Epidermal melanocyte (primary cell): Measurements from ENCODE around the gene HCRTR1.

ENCODE experiments used
- DNase-seq: peaks from one replicate; pipeline ENCODE4 v3.0.0; 2011; ENCODE audit warnings: low spot score; ENCODE audit not compliant: insufficient read length

The HCRTR1 gene

GRCh38 chr1:31617218-31617915, at the start of gene HCRTR1:
Gene HCRTR1, plus strand, starts transcription at chr1:31617689. Its CDS starts 1,504 bp downstream, at chr1:31619193.
- DNase-seq, result no peak

DNA sequence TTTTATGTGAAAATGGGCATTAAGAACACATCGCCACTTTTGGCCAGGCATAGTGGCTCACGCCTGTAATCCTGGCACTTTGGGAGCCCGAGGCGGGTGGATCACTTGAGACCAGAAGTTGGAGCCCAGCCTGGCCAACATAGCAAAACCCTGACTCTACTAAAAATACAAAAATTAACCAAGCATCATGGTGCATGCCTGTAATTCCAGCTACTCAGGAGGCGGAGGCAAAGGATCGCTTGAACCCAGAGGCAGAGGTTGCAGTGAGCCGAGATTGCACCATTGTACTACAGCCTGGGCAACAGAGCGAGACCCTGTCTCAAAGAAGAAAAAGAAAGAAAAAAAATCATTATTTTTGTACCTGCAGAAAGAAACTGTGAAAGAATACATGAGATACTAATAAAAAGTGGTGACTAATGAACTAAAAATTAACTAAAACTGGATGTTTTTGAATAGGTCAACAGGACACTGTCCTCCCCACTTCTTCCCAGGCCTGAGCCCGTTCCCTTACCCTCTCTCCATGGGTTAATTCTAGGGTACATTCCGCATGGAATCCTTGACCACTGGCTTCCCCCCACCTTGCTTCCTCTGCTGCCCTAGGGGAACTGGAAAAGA, 49.4 kb upstream of the HCRTR1 start:
- peak; percentile 11 for DNase-seq

DNA sequence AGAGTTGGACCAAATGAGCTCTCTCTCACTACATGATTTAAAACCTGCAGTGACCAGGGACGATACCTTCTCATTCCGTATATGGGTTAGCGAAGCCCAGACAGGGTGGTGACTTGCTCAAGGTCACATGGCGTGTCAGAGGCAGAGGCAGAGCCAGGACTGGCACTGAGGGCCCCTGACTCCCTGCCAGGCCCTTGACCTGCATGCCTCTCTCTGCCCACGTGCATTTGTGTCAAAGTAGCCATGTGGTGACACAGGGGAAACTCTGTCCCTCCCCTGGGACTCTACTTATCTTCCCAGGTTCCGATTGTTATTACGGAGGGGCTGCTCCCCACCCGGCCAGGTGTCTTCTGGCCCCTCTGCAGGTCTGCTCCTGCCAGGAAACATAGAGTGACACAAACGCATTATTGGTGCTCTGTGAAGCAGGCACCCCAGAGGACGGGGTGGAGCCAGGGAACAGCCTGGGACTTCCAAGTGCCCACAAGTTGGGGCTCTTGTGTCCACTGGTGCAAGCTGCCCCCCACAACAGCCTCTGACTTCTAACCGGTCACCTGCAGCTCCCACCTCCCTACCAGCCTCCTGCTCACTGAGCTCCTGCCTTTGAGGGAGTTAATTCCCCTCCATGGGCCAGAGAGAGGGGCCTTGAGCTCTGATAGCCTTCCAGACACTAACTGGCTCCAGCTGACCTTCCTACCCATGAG, 48.4 kb upstream of the HCRTR1 start:
- DNase-seq, result peak; percentile 16

- DNase-seq, result peak; percentile 7
These were observed 47.8 kb upstream of the HCRTR1 start for GRCh38 chr1:31569596-31570173.

- DNase-seq, result no peak
These were observed 47.3 kb upstream of the HCRTR1 start for GRCh38 chr1:31570228-31570627.

DNA sequence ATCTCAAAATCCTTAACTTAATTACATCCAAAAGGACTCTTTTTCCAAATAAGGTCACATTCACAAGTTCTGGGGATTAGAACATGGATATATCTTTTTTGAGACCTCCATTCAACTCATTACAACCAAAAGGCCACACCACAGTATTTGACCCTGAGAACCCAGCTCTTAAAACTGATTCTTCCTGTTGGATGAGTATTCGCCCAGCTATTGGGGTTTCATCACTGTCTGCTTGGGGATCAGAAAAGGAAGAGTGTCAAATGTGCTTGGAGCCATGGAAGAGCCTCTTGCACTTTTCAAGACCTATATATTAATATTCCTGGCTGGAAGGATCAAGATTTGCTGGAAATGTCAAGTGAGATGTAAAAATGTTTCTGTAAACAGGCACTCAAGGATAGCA, 46.6 kb upstream of the HCRTR1 start:
- DNase-seq, result no peak

DNA sequence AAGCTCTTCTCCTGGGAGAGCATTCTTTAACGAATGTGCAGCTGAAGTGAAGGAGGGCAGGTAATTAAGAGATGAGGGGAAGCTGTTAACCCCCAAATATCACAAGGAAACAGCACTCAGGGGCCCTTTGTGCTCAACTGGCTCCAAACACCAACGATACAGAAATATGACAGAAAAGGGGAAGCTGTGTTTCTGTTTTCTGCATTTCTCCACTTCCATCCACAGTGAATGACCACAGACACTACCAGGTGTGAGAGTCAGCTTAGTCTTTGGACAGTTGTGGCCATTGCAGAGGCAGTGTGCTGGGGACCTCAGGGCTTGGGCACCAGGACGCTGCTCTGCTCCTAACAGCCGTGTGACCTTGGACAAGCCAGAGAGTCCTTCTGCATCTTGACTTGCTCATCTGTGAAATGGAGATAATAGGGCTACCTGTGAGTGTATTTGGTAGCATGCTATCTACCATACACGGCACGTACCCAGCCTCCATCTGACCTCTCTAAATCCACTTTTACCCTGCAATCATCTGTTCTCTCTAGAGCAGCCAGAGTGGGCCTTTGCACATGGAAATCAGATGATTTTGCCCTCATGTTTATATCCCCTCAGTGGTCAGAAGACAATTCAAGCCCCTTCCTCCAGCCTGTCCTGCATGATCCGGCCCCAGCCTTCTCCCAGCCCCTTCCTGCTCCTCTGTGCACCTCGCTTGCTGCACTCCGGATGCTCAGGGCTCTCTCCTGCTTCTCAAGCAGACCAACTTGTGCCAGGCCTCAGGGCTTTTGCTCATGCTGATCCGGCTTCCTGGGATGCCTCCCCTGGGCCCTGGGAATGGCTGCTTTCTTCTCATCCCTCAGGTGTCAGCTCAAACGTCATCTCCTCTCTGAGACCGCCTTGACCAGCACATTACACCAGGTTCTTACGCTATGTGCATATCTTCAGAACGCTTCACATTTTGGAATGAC, 45.9 kb upstream of the HCRTR1 start:
- peak; percentile 8 for DNase-seq

- peak; percentile 14 for DNase-seq
These were observed 45.0 kb upstream of the HCRTR1 start for GRCh38 chr1:31572323-31573104.

DNA sequence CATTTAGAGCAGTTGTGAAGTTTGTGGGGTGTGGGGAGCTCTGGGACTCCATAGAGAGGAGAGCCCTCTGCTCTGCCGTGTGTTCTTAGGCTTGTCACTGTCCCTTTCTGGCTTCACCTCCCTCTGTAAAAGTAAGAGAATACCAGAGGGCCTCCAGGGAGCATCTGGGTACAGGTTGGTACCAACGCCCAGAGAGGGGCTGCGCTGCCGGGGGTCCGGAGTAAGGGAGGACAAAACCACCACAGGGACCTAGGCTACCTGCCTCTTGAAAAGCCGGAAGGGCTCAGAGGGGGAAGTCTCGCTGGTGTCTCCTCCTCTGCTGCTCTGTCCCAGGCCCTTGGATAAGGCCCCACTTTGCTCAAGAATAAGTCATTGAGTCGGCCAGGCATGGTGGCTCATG, 44.2 kb upstream of the HCRTR1 start:
- DNase-seq, result peak; percentile 6

- DNase-seq, result peak; percentile 9
These were observed 42.6 kb upstream of the HCRTR1 start for GRCh38 chr1:31574749-31575368.

GRCh38 chr1:31575369-31576140, 41.9 kb upstream of the HCRTR1 start:
- peak; percentile 13 for DNase-seq

DNA sequence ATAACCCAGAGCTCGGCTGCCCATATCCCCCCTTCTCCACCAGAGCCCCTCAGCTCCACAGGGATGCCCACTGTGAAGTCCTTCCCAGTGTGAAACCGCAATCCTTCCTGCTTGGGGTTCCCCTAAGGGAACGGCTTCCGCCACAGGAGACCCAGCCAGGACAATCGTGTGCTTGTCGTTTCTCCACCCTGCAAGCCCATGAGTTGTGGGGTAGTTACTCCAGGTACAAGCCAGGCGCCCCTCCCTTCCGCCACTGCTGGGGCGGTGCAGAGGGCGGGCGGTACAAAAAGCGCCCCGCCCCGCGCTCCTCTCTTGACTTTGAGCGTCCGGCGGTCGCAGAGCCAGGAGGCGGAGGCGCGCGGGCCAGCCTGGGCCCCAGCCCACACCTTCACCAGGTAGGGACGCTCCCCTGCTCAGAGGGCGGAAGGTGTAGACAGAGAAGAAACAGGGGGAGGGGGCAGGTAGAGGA, 41.3 kb upstream of the HCRTR1 start, which contains the start of gene TINAGL1:
TSS of gene TINAGL1 (plus strand) at position 315 of the 469 bp plus-strand sequence. CDS start 634 bp downstream, outside the sequence.
- DNase-seq, result peak; percentile 17

DNA sequence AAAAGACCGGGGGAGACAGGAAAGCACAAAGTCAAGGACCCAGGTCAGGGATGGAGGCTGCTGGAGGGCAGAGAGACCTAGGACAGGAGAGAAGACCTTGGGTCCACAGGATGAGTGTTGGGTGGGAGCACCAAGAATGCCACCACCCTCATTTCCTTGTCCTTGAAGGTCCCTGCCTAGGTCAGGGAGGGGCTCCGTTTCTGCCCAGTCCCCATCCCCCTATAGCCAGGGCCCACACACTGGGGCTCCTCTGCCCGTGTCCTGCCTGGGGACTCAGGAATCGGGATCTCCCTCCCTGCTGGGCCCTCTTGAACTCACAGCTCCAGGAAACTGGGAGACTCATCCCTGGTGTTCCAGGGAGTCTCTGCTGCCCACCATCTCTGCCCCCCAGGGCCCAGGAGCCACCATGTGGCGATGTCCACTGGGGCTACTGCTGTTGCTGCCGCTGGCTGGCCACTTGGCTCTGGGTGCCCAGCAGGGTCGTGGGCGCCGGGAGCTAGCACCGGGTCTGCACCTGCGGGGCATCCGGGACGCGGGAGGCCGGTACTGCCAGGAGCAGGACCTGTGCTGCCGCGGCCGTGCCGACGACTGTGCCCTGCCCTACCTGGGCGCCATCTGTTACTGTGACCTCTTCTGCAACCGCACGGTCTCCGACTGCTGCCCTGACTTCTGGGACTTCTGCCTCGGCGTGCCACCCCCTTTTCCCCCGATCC, 40.6 kb upstream of the HCRTR1 start:
- DNase-seq, result peak; percentile 11

GRCh38 chr1:31577515-31578192, 39.8 kb upstream of the HCRTR1 start:
- peak; percentile 15 for DNase-seq

DNA sequence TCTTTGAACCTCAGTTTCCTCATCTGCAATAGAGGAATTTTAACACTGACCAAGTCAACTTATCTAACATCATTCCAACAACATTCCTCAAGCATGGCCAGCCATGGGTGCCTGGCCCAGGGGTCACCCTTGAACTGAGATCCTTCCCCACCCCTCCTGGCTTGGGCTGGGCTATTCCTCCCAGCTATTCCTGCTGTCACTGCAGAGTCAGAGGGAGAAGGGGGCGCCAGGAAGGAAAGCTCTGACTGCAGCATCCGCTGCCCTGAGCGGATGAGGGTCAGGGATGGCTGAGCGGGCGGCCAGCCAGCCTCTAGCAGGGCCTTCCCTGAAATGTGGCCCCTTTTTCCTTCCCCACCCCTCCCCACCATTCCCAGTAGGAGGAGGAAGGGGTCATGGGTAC, 38.1 kb upstream of the HCRTR1 start:
- DNase-seq, result peak; percentile 15

GRCh38 chr1:31580513-31580870, 37.0 kb upstream of the HCRTR1 start:
- DNase-seq, result no peak

DNA sequence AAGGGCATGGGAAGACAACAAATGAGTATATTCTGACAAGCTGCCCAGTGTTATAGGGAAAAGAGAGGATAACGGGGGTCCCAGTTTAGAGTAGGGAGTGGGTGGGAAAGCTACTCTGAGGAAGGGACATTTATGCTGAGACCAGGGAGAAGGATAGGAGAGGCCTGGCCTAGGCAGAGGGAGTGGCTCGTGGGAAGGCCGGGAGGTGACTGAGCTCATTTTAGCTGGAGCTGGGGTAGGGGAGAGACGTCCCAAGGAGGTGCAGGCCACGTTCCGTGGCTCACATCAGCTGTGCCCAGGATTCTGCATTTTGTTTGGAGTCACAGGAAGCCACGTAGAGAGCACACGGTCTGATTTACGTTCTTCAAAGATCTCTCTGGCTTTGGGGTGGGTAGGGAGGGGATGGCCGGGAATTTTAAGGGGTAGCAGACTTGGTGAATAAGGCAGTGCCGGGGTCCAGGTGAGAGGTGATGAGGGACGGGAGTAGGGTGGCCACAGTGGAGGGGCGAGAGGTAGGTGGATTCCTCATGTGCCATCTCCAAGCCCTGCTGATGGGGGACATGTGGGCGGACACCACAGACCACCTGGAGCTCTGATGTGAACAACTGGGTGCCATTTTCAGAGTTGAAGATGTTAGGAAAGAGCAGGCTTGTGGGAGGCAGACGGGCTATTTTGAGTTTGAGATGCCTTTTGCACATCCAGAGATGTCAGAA, 36.4 kb upstream of the HCRTR1 start:
- DNase-seq, result no peak
